ENCODE measurements around the gene EFNA2. TPM values are rescaled to one million over a fixed set of nuclear protein-coding genes. Genes with fewer than 3 reads are reported as not detected.

The EFNA2 gene
- total RNA-seq, 4 donors from 2014 or later, result 30.5 to 112 (median 40.6) TPM

DNA sequence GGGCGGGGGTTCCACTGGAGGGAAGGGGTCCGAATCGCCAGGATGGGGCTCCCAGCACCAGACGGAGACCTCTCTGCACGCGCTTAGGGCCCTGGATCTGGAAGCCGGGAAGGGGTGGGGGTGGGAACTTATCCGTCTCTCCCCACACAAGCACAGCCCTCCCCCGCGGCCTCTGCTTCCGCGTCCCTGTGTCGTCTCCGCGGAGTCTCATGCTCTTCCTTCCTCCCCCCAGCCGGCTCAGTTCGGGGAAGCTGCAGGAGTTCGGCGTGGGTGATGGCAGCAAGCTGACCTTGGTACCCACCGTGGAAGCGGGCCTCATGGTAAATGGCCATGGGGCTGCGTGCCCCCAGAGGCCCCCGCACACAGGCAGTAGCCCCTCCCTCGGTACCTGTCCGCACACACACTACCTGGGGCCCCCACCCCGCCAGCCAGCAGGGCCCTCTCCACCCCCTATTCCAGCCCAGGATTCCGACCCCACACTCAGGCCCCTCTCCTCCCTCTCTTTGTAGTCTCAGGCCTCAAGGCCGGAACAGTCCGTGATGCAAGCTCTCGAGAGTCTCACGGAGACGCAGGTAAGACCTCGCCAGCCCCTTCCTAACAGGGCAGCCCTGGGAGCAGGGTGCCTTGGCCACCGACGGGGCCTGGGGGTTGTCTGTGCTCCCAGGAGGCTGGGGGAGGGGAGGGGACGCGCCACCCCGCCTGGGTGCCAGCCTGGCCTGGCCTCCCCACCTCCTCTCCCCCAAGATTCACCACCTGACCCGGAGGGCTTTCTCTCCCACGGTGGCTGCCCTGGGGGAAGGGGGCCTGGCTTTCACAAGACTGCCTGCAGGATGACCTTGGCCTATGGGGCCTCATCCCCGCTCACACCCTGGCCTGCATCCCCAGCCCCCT lies 34.1 kb upstream of the EFNA2 start:
- peak overlapping the region; percentile 80 to 91 (median 88) for H3K4me3 ChIP-seq
- WGBS, 2 donors (ENCODE audit: low coverage in 1 of 2), result 1% methylated on average over 37 of the region's 41 CpGs; no CpG with 5 or more reads in 1 of the 2 donors
- peak; percentile 82 for DNase-seq
- intact Hi-C loops (cut with DNase I; ENCODE audit: low total_unique reads), result no loop called here
- no peaks in the 10 kb centered on the region for H3K27me3 ChIP-seq
- peaks cover 26 to 63% (median 58%) of the 10 kb centered on the region in 4 donors for H3K4me1 ChIP-seq
- peak overlapping the region; percentile 98 to 99 (median 98) for H3K27ac ChIP-seq
- peaks cover 0 to 25% (median 14%) of the 10 kb centered on the region in 4 donors for H3K36me3 ChIP-seq
- TF ChIP-seq POLR2A (IDR thresholded peaks at IDR 0.05) (peak; percentile 20), EP300 (IDR thresholded peaks at IDR 0.05; ENCODE audit: low read depth) (no peak), POLR2AphosphoS5 (IDR thresholded peaks at IDR 0.05) (peak in 2 of 3 donors; percentile 44 to 46)
- TF ChIP-seq, protein P1, sequence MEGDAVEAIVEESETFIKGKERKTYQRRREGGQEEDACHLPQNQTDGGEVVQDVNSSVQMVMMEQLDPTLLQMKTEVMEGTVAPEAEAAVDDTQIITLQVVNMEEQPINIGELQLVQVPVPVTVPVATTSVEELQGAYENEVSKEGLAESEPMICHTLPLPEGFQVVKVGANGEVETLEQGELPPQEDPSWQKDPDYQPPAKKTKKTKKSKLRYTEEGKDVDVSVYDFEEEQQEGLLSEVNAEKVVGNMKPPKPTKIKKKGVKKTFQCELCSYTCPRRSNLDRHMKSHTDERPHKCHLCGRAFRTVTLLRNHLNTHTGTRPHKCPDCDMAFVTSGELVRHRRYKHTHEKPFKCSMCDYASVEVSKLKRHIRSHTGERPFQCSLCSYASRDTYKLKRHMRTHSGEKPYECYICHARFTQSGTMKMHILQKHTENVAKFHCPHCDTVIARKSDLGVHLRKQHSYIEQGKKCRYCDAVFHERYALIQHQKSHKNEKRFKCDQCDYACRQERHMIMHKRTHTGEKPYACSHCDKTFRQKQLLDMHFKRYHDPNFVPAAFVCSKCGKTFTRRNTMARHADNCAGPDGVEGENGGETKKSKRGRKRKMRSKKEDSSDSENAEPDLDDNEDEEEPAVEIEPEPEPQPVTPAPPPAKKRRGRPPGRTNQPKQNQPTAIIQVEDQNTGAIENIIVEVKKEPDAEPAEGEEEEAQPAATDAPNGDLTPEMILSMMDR (IDR thresholded peaks at IDR 0.05), result no peak
- H3K9me3 ChIP-seq, result no peaks in the 10 kb centered on the region
- in situ Hi-C loops (cut with MboI; ENCODE audit: low pct_ligation_motif_present in 1 of 4, low pct_unique_long_range_greater_than_20kb in 1 of 4, low sequenced_read_pairs in 3 of 4), result no loop called here

DNA sequence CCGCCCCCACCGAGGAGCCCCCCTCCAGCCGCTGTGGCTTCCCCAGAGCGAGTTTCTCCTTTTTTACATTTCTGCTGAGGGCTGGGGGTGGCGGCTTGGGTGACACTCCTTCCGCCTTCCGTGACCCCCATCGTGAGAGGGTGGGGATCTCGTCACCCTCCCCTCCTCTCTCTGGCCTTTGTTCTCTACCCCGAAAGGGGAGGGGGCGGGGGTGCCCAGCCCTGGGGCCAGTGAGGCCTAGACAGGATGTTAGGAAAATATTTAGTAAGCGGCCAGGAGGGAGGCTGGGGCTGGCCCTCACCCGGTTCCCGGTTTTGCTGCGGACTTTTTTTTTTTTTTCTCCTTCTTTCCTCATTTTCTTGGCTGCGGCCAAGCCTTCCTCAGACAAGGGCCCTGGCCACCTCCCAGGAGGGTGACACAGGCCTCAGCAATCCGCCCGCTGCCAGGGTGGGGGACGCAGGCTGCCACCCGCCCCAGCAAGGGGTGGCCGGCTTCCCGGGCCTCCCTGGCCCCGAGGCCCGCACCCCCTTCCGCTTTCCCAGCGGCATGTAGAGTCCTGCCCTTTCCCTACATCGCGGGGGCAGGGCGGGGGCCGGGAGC lies 33.4 kb upstream of the EFNA2 start:
- Histone ChIP-seq H3K4me1 (peaks cover 26 to 67% (median 63%) of the 10 kb centered on the region in 4 donors), H3K36me3 (peaks cover 0 to 31% (median 18%) of the 10 kb centered on the region in 4 donors), H3K9me3 (no peaks in the 10 kb centered on the region), H3K27me3 (no peaks in the 10 kb centered on the region), H3K27ac (peak overlapping the region; percentile 98 to 99 (median 98)), H3K4me3 (peak overlapping the region; percentile 80 to 91 (median 88))
- DNase-seq, result peak; percentile 86
- WGBS, 2 donors (ENCODE audit: low coverage in 1 of 2), result 2% methylated on average over 29 of the region's 30 CpGs; no CpG with 5 or more reads in 1 of the 2 donors
- in situ Hi-C loops (cut with MboI; ENCODE audit: low pct_ligation_motif_present in 1 of 4, low pct_unique_long_range_greater_than_20kb in 1 of 4, low sequenced_read_pairs in 3 of 4), result no loop called here
- intact Hi-C loops (cut with DNase I; ENCODE audit: low total_unique reads), result no loop called here
- TF ChIP-seq, protein P1 (IDR thresholded peaks at IDR 0.05), result no peak
- TF ChIP-seq EP300 (IDR thresholded peaks at IDR 0.05; ENCODE audit: low read depth), result peak; percentile 11
- TF ChIP-seq POLR2AphosphoS5 (IDR thresholded peaks at IDR 0.05), result peak; percentile 31 to 78 (median 71)
- TF ChIP-seq POLR2A (IDR thresholded peaks at IDR 0.05), result peak; percentile 14

DNA sequence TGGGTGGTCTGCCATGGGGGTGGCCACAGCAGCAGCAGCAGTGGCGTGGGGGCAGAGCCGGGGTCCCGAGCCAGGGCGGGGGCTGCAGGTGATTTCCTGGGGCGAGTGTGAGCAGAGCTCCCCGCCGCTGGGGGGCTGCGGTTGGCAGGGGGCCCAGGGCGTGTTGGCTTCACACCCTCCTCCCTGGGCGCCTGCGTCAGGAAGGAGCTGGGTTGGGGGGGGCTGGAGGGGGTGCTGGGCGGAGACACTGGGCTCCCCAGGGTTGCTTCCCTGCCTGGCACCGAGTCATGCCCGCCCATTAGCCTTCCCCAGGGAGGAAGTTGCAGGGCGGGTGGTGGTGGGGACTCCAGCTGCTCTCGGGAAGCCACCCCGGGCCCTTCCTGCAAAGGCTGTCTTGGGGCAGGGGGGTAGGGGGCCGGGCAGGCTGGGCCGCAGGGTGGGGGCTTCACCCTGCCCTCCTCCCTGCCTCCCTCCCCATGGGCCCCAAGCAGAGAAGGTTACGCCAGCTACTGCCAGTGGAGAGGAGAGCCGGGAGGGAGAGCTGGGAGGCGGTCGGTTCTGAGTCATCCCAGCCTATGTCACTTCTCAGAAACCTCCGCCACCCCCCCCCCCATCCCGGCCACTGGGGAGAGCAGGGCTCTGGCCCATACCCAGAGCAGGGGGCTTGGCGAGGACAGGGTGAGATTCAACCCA lies 32.7 kb upstream of the EFNA2 start:
- Histone ChIP-seq H3K9me3 (no peaks in the 10 kb centered on the region), H3K4me3 (peak overlapping the region; percentile 53 to 91 (median 84)), H3K27ac (peak overlapping the region; percentile 98 to 99 (median 98)), H3K36me3 (peaks cover 0 to 34% (median 19%) of the 10 kb centered on the region in 4 donors), H3K4me1 (peaks cover 21 to 67% (median 61%) of the 10 kb centered on the region in 4 donors), H3K27me3 (no peaks in the 10 kb centered on the region)
- in situ Hi-C loops (cut with MboI; ENCODE audit: low pct_ligation_motif_present in 1 of 4, low pct_unique_long_range_greater_than_20kb in 1 of 4, low sequenced_read_pairs in 3 of 4), result no loop called here
- TF ChIP-seq POLR2AphosphoS5 (IDR thresholded peaks at IDR 0.05) (peak; percentile 50 to 65 (median 52)), EP300 (IDR thresholded peaks at IDR 0.05; ENCODE audit: low read depth) (no peak), POLR2A (IDR thresholded peaks at IDR 0.05) (peak; percentile 5)
- TF ChIP-seq, protein P1 (IDR thresholded peaks at IDR 0.05), result peak in 4 of 5 experiments; percentile 7 to 48 (median 17)
- intact Hi-C loops (cut with DNase I; ENCODE audit: low total_unique reads), result no loop called here
- peak; percentile 91 for DNase-seq
- 2% methylated on average over 13 of the region's 26 CpGs; no CpG with 5 or more reads in 1 of the 2 donors for WGBS, 2 donors (ENCODE audit: low coverage in 1 of 2)
